CD4-positive, alpha-beta T cell treated with Interleukin-1 beta for 1 hour (primary cell): Measurements from ENCODE around the gene RPL18A.
A peak's percentile ranks its signal among the peaks of the same experiment; 100 is the strongest.

ENCODE experiments used
- DNase-seq, 2 donors: peaks; one replicate each; pipeline ENCODE4 v3.0.0-alpha.2; 2020 to 2022

Gene RPL18A

DNA sequence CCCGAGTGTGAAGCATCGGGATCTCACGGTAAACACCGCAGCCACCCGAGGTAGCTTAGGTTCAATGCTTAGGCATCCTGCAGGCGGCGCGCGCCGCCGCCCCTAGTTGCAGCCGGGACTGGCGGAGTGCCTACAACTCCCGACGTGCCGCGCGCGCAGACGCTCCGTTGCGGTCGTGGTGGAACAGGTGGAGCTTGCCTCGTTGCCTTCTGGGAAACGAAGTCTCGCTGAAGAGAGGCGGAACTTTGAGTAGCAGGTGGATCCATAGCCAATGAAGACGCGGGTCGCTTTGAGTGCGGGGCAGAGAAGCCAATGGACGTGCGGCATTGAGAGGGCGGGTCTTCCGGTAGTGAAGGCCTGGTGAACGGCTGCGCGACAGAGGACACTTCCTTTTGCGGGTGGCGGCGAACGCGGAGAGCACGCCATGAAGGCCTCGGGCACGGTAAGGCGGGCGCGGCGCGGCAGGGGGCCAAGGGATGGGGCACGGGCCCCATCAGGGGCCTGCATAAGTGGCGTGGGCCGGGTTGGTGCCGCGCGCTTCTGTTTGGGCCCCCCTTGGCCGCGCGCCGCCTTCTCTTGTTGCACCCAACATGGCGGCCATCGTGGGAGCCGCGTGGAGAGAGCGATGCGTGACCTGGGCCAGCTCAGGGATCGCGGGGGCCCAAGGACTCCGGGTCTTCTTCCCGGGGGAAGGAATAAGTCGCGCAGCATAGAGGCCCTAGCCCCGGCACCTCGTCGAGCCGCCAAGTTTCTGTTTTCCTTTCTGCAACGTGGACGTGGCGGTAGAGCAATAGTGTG, at the start of gene RPL18A:
Gene RPL18A, plus strand, starts transcription at position 378 of the 798 bp plus-strand sequence. Its CDS starts 47 bp downstream, at position 425.
- DNase-seq = peak; percentile 100

DNA sequence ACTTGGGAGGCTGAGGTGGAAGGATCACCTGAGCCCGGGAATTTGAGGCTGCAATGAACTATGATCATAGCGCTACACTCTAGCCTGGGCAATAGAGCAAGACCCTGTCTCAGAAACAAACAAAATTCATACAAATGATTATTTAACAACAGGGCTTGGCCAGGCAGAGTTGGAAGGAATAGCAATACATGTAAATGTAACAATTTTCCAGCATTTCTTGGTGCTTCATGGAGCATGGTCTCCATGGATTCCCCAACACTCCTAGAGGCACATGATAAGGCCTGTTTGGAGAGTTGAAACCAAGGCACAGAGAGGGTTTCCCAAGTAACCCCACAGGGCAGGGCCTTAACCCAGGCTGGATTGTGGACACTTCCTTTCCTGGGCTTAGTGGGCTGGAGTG, 48.6 kb upstream of the RPL18A start:
- no peak for DNase-seq

GRCh38 chr19:17811681-17812080, 48.0 kb upstream of the RPL18A start:
- no peak for DNase-seq

- DNase-seq = no peak
Observed at GRCh38 chr19:17812099-17812498, 47.6 kb upstream of the RPL18A start.

DNA sequence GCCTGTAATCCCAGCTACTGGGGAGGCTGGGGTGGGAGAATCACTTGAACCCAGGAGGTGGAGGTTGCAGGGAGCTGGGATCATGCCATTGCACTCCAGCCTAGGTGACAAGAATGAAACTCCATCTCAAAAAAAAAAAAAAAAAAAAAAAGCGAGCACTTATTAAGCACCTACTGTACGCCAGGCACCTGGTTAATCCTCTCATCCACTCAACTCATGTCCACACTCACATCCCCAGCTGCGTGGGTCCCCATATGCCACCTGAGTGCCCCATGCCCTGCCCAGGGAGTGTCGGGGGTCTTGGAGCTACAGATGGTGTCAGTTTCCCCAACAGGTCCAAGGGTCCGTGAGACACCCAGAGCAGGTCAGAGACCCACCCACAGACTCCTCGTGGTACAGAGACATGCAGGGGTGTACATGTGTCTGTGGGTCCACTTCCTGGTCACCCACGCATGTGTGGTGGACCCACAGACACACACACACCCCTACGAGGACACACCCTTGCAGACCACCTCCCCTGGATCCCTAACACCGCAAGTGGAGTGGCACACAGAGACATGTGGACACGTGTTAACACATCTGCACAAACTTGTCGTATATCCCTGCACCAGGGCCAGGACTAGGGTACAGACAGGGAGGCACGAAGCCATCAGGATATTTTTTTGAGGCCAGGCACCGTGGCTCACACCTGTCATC, 41.9 kb upstream of the RPL18A start:
- no peak for DNase-seq

GRCh38 chr19:17821190-17821589, 38.5 kb upstream of the RPL18A start, which contains the start of gene INSL3:
INSL3 (minus strand) TSS chr19:17821519; CDS start chr19:17821506, 13 bp downstream.
- no peak for DNase-seq

- no peak for DNase-seq
Observed at GRCh38 chr19:17824339-17824738, 35.4 kb upstream of the RPL18A start.

DNA sequence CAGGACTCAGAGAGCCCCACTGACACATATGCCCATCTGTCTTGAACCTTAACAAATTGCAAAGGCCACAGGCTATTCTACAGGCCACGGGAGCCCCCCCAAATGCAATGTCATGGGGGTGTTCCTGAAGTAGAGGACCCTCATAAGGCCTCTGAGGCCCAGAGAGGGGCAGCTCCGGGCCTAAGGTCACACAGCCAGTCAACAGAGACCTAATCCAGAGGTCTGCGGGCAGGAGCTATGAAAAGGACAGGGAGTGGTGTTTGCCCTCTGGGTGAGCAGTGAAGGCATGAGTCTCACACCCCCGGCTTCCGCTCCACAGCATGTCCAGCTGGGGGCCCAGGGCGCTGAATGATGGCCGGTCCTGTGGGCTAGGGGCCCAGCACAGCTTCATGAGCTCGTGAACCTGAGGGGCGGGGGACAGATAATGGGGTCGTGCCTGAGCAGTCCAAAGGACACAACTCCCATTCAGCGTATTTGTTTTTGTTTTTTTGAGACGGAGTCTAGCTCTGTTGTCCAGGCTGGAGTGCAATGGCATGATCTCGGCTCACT, 33.1 kb upstream of the RPL18A start:
- DNase-seq = no peak

DNA sequence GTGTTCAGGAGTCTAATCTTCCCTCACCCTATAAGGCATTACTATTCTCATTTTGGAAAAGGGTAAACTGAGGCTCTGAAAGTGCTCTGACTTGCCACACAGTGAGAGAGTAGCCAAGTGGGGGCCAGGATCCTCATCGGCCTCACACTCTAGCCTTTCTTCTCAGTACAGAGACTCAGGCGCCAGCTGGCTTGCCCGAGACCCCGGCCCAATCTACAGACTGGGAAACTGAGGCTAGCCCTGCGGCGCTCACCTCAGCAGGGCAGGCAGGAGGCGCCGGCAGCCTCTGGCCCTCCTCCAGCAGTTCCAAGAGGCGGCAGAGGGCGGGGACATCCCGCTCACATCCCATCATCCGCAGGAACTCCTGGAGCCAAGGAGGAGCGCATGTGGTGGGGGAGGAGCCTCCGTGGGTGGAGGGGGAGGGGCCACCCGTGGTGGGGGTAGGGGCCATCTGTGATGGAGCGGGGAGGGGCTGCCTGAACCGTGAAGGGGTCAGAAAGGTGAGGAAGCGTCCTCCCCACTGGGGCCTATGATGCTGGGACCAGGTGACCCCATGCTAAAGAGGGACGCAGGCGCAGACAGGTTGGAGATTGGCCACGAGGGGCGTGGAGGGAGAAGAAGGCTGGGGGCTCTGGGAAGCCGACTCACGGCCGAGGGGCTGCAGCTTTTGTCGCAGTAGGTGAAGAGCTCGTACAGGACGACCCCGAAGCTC, 29.7 kb upstream of the RPL18A start:
- DNase-seq = no peak

DNA sequence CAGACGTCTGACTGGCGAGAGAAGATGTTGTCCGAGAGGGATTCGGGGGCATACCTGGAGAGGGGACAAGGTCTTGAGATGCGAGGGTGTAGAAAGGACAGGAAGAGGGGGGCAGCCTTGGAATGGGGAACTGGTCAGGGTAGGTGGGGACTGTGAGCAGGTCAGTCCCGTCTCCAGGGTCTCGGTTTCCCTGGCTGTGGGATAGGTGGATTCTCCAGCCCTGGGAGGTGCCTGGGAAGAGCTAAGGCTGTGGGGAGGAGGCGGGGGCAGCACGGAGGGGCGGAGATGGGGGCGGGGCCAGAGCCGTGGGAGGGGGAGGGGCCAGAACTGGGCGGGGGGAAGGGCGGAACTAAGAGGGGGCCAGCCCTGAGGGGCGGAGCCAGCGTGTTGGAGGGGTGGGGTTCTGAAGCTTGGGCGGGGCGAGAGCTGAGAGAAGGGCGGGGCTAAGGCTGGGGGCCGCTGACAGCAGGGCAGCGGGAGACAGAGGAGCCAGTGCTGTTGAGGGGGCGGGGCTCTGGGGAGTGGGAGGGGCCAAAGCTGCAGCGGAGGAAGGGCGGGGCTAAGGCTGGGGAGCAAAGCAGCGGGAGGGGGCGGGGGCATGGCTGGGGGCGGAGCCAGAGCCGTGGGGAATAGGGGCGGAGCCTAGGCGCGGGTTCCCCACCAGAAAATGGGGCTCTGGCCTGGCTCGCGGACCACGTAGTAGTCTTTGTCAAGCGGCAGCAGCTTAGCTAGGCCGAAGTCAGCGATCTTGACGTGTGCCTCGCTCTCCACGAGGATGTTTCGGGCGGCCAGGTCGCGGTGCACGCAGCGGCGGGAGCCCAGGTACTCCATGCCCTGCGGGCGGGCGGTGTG, 28.9 kb upstream of the RPL18A start:
- DNase-seq = peak; percentile 50 to 51

GRCh38 chr19:17831419-17831888, 28.3 kb upstream of the RPL18A start:
- DNase-seq = no peak

DNA sequence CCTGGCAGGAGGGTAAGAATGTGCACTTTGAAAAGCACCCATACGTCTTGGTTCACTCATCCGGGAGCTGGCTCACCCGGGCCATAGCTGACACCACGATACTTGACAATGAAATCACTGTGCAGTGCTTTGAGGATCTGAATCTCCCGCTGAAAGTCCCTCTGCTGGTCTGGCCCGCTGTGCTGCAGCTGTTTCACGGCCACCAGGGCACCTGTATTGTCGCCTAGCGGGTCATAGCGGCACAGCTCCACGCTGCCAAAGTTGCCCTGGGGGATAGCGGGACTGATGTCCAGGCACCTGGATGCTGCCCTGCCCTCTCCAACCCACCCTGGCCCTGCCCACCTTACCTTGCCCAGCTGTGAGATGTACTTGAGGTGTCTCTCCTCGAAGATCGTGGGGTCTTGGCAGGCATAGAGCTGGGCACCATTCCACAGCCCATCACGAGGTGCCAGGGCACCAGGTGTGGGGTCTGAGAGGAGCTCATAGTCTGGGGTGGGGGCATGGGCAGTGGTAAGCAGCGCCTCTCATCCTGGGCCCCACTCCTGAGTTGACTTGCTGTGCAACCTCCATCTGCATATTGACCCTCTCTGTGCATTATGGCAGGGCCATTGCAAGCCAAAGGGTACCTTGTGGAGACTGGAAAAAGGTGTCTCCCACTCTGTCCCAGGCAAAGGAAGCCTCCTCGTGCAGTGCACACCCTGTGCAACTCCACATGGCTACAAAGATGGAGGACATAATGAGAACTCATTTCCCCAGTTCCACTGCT, 27.1 kb upstream of the RPL18A start:
- no peak for DNase-seq

DNA sequence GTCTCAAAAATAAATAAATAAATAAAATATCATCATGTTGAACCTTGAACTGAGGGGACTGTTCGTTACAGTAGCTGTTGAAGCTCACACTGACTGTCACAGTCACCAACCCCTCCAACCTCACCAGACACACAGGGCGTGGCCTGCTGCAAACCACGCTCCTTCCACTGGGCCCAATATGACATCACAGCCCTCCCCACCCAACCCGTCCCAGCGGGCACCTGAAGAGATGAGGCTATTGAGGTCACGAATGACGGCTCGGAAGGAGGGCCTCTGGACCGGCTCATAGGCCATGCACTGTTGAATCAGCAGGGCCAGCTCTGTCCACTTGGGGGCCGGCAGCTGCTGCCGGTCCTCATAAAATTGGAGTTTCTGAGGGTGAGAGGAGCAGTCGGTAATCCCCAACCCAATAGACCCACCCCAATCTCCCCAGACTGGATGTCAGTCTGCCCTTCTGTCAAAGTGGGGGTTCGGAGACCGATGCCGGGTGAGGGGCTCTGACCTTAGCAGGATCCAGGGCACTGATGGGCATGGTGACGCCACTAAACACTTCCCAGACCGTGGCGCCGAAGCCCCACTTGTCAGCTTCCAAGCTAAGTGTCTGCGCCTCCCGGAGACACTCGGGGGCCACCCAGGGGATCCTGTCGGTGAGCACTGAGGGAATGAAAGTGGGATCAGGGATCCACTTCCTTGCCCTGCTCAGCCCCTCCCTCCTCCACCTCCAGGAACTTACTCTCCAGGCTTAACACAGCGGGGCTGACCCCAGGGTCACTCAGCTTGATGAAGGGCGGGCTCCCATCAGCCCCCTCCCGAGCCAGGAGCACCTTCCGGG, 25.1 kb upstream of the RPL18A start:
- peak in 1 of 2 donors; percentile 13 for DNase-seq

DNA sequence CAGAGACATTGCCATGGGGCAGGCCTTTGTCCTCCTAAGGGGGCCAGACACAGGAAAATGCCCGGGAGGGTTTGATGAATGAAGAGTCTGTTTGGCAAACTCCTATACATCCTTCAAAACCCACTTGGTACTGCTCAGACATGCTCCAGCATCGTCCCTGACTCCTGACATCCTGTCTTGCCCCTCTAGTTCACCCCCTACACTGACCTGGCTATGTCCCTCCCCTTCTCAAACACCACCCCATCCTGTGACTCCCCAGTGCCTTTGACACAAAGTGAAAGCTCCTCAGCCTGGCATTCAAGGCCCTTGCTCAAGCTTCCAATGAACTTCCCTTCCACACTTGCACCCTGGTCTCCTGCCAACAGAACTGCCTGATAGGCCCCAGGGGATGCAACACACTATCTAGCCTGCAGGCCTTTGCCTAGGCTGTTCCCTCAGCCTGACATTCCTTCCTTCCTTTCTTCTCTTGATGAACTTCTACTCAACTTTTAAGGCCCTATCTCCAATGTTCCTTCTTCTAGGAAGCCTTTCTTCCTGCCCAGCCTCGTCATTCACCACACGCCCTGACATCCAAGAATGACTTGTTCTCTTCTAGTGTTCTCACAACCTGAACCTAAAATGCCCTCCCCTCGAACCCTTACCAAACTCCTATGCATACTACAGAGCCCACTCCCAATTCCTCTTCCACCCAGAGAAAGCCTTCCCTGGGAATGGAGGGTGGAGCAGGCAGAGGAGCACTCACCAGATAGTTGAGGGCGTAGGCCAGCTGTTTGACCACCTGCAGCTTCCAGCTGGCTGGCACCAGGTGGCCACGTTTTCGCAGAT, 24.3 kb upstream of the RPL18A start:
- no peak for DNase-seq

- DNase-seq = no peak
Observed at GRCh38 chr19:17836530-17836929, 23.2 kb upstream of the RPL18A start.

DNA sequence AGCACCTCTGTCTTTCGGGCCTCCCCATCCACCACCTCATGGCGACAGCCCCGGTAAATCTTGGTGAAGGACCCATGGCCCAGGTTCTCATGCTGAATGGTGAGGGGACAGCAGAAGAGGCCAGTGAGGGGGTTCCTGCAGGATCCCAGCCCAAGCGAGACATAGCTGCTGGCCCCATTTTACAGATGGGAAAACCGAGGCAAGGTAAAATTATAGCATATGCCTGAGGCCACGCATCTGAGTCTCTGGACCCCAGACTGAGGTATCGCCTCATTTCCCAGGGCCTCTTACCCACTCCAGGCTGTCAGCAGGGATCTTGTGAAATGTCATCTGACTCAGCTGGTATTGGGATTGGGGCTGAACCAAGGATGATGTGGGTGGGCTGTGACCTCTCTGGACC, 21.7 kb upstream of the RPL18A start:
- no peak for DNase-seq

DNA sequence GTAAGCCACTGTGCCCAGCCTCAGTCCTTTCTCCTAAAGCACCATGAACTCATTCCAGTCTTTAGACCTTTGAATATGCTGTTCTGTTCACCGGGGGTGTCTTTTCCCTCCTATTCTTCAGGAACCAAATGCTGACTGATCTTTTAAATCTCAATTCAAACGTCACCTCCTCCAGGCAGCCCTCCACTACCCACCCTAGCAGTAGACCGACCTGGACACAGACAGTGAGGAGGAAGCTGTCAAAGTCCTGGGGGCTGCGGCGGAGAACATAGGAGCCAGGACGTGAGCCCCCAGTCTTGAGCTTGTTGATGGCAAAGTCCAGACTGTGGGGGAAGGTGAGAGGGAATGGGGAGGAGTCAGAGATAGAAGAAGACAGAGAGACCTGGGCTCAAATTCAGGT, 19.7 kb upstream of the RPL18A start:
- DNase-seq = no peak

GRCh38 chr19:17841371-17841809, 18.3 kb upstream of the RPL18A start:
- DNase-seq = no peak
